RWPE1 (cell line): ENCODE results near the gene UGT1A8.

Experiments
- CTCF ChIA-PET: fragments of 350-600 bp; sonication (Branson Sonifier 250); formaldehyde crosslinking; extraction: SDS; loops from one replicate; lab custom pipeline; 2021; lab: Yijun Ruan, JAX
- POLR2A ChIA-PET: fragments of 400-600 bp; formaldehyde crosslinking; extraction: SDS; loops from one replicate; lab custom pipeline; 2020; ENCODE audit warnings: antibody characterized with exemption; ENCODE audit not compliant: low non-redundant PET; lab: Yijun Ruan, JAX
- DNase-seq: peaks from one replicate; pipeline ENCODE4 v3.0.0; 2012; ENCODE audit warnings: low spot score
- H3K27ac ChIP-seq: fragments of 450-650 bp; 2 replicates; pipeline ENCODE4 v1.5.1; 2017
- CTCF ChIP-seq: fragments of 450-650 bp; conservative IDR thresholded peaks from 2 replicates; pipeline ENCODE4 v1.5.1; 2017; ENCODE audit warnings: low read depth, mild to moderate bottlenecking

UGT1A8 gene

DNA sequence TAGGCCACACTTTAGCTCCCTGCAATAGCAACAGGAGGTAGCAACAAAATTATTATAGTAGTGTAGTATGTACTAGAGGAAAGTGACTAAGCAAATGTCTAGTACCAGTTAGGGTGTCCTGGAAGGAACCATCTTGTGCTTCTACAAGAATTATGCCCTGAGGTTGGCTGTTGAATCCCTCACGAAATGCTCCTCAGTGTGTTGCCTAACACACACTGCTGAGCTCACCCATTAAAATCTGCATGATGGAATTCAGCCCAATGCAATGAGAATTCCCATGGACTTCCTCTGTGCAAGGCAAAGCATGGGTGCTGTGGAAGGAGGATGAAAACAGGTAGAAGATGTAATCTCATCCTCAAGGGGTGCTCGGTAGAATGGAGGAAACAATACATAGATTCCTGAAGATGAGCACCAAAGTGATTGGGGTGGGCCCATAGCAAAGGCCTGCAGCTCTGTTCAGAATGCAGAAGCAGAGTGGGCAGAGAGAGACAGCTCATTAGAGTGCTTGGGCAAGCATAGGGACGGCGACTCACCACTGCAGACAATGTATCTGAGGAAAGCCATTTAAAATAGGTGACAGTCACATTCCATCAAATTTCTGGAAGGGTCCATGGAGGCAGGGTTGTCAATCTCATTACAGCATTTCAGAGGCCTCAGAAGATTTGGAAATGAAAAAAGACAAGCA is 63.1 kb downstream of the UGT1A8 start:
- no peak for DNase-seq
- no peak overlapping the region for H3K27ac ChIP-seq
- POLR2A ChIA-PET = no interaction called here
- CTCF ChIA-PET = no interaction called here
- TF ChIP-seq CTCF = no peak

- TF ChIP-seq CTCF = no peak
- CTCF ChIA-PET = interaction anchor here (0.7 kb wide), 1 partner anchor 136 kb away, joined by 3 read pairs; no protein-coding TSS in a partner anchor
- POLR2A ChIA-PET = no interaction called here
- H3K27ac ChIP-seq = no peak within 1 kb of the TSS
- DNase-seq = no peak
These were observed 64.2 kb downstream of the UGT1A8 start, which contains the start of gene UGT1A7 for GRCh38 chr2:233681521-233682099. Gene UGT1A7, plus strand, starts transcription at chr2:233681901. Its CDS starts 37 bp downstream, at chr2:233681938.

DNA sequence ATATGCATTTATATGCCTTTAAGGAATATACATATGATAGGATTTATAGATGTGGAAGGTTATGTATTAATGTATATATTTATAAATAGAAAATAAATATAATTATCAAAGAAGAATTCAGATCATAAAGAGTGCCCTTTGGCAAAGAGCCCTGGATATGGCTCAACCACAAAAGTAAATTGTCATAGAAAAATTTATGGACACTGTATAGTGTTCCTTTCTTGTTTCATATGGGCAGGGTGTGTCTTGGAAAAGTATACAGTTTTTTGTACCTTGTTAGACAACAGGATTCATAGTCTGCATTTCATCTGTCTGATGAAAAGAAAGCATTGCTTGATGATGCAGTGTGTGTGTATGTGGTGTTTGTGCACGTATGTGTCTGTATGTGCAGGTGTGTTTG is 67.2 kb downstream of the UGT1A8 start:
- TF ChIP-seq CTCF = no peak
- ChIA-PET CTCF (no interaction called here), POLR2A (no interaction called here)
- no peak for DNase-seq
- H3K27ac ChIP-seq = no peak overlapping the region

DNA sequence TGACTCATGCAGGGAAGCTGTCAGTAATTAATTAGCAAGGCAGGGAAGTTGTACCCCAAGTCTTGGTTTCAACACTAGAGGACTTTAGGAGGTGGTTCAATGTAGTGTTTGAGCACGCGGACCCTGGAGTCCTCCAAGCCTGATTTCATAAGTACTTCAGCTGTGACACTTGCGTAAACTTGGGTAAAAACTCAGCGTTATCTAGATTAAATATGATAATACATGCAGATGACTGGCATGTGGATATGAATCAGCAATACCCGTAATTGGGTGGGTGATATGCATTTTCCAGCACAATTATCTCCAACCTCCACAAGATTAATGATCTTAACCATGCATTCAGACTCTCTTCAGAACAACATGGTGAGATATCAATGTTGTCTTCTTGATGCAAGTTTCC is 69.5 kb downstream of the UGT1A8 start:
- H3K27ac ChIP-seq = no peak overlapping the region
- ChIA-PET POLR2A (no interaction called here), CTCF (interaction anchor here (0.6 kb wide), 1 partner anchor 191 kb away, joined by 3 read pairs; no protein-coding TSS in a partner anchor)
- DNase-seq = no peak
- TF ChIP-seq CTCF = no peak

DNA sequence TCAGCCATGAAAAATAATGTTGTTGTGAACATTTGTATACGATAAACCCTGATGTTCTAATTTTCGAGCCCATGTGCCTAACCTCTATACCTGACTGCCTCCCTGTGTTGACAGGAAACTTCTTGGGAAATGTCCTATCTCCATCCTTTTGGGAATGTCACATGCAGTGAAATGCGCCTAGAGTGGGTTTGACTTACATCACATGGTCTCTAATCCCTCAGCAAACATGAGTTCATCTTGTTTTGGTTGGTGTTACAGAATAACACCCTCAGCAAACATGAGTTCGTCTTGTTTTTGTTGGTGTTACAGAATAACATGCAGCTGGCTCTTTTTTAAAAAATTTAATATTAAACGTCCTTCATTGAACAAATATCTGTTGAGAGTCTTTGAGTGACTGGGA is 70.9 kb downstream of the UGT1A8 start:
- no peak overlapping the region for H3K27ac ChIP-seq
- no peak for DNase-seq
- ChIA-PET POLR2A (no interaction called here), CTCF (no interaction called here)
- no peak for TF ChIP-seq CTCF

DNA sequence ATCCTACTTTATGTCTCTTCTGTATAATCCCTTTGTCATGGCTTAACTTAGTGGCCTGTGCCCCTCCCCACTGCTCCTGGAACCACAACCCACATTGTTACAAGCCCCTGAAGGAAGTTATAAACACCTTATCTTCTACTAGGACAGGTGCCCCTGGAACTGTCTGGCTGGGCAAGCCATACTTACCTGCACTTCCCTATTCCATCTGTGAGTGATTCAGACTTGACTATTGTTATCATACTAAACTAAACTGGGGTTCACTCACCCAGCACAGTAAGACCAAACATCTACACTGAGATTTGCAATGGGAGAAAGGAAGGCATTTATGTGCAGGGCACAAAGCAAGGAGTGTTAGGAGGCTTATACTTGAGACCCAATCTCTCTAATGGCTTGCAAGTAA is 71.6 kb downstream of the UGT1A8 start:
- CTCF ChIA-PET = no interaction called here
- POLR2A ChIA-PET = no interaction called here
- no peak overlapping the region for H3K27ac ChIP-seq
- DNase-seq = no peak
- TF ChIP-seq CTCF = no peak
